ENCODE results near the gene AP1AR. TPM values are rescaled to one million over a fixed set of nuclear protein-coding genes. Genes with fewer than 3 reads are reported as not detected.

The AP1AR gene
- total and polyA plus RNA-seq, 8 donors = 9.5 to 35.6 (median 13.3) TPM

DNA sequence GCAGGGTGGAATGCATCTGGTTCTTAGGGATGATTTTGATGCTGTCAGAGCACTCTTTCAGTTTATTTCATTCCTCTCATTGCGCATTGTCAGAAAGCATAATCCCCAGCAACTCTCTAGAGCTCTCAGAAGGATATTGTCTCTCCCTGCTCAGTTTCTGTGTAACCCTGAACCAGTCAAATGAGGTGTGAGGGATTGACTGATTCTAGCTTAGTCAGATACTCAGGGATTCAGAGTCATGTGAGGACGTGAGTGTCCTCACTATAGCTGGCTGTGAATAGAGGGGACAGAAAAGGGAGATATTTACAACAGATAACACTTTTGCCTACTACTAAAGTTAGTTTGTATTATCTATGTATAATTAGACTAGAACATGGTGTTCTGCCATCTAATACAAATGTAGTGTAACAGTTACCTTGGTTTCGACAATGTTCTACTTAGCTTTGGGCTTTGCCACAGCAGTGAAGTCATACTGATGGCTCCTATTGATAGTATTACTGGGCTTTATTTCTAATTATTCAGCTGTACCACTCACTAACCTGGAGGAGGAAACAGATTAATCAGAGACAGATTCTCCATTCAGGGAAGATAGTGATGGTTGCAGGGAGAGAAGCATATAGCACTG lies 19.5 kb downstream of the AP1AR start:
- Histone ChIP-seq H3K4me3 (no peak overlapping the region), H3K36me3 (peaks cover 0 to 8% (median 2%) of the 10 kb centered on the region in 4 donors), H3K4me1 (peaks cover 0 to 23% (median 6%) of the 10 kb centered on the region in 4 donors), H3K9me3 (no peaks in the 10 kb centered on the region), H3K27ac (no peak overlapping the region), H3K27me3 (no peaks in the 10 kb centered on the region)
- WGBS, 5 donors = 81 to 94% (median 89%) methylated on average over 3 of the region's 3 CpGs
- DNase-seq = no peak
- intact Hi-C loops (cut with DNase I; ENCODE audit: low total_unique reads) = no loop called here
- TF ChIP-seq POLR2AphosphoS5 (IDR thresholded peaks at IDR 0.05) (no peak), EP300 (IDR thresholded peaks at IDR 0.05) (no peak), POLR2A (IDR thresholded peaks at IDR 0.05) (no peak)
- TF ChIP-seq, protein P1, sequence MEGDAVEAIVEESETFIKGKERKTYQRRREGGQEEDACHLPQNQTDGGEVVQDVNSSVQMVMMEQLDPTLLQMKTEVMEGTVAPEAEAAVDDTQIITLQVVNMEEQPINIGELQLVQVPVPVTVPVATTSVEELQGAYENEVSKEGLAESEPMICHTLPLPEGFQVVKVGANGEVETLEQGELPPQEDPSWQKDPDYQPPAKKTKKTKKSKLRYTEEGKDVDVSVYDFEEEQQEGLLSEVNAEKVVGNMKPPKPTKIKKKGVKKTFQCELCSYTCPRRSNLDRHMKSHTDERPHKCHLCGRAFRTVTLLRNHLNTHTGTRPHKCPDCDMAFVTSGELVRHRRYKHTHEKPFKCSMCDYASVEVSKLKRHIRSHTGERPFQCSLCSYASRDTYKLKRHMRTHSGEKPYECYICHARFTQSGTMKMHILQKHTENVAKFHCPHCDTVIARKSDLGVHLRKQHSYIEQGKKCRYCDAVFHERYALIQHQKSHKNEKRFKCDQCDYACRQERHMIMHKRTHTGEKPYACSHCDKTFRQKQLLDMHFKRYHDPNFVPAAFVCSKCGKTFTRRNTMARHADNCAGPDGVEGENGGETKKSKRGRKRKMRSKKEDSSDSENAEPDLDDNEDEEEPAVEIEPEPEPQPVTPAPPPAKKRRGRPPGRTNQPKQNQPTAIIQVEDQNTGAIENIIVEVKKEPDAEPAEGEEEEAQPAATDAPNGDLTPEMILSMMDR (IDR thresholded peaks at IDR 0.05) = no peak

DNA sequence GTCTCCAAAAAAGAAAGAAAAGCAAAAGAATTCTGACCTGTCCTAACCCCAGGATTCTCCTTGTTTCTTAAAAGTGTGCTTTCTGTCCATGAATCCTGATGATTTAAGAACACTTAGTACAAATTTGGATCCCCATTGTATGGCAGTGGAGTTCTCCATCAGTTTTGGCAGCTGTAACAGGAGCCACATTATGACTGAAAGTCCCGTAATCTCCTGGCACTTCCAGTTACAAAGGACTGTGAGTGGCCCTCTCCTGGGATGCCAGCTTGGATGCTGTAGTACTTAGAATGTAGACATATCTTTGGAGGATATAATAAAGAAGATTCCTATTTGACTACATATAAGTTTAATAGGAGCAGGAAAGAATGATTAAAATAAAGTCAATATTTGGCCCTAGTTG lies 20.6 kb downstream of the AP1AR start:
- Histone ChIP-seq H3K9me3 (no peaks in the 10 kb centered on the region), H3K27me3 (no peaks in the 10 kb centered on the region), H3K27ac (no peak overlapping the region), H3K4me3 (no peak overlapping the region), H3K4me1 (peaks cover 0 to 23% (median 8%) of the 10 kb centered on the region in 4 donors), H3K36me3 (peaks cover 0 to 15% (median 2%) of the 10 kb centered on the region in 4 donors)
- DNase-seq = no peak
- intact Hi-C loops (cut with DNase I; ENCODE audit: low total_unique reads) = no loop called here
- WGBS, 5 donors = 72 to 92% (median 85%) methylated on average over 1 of the region's 1 CpG
- TF ChIP-seq POLR2A (IDR thresholded peaks at IDR 0.05) (no peak), EP300 (IDR thresholded peaks at IDR 0.05) (no peak)

DNA sequence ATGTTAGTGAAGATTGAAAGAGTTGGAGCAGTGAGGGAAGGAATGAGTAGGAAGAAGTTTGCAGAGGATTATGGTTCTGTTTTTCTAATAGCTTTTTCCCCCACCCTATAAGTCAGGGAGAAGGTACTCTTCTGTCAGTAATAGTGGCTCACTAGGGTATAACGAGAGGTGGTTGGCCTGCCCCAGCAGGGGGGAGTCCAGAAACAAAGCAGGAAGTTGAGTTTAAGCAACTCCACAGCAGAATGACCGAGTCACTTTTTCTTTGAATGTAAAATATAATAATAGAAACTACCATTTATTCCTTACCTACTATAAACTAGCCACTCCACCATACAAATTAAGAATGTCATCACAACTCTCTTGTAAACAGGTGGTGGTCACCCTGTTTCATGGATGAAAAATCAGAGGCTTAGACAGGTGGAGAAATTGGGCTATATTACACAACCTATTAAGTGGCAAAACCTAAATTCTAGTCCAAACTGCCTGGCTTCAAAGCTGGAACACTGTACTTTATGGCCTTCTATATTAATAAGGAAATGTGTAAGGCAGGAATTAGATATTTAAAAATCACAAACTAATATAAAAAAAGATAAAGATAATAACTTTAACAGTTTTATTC lies 21.9 kb downstream of the AP1AR start:
- Histone ChIP-seq H3K27ac (no peak overlapping the region), H3K4me1 (peaks cover 0 to 23% (median 8%) of the 10 kb centered on the region in 4 donors), H3K27me3 (no peaks in the 10 kb centered on the region), H3K4me3 (no peak overlapping the region), H3K9me3 (no peaks in the 10 kb centered on the region), H3K36me3 (peaks cover 0 to 15% (median 3%) of the 10 kb centered on the region in 4 donors)
- DNase-seq = no peak
- intact Hi-C loops (cut with DNase I; ENCODE audit: low total_unique reads) = no loop called here
- 42 to 85% (median 79%) methylated on average over 2 of the region's 2 CpGs for WGBS, 5 donors
- TF ChIP-seq POLR2A (IDR thresholded peaks at IDR 0.05) = no peak
- TF ChIP-seq, protein P1 (IDR thresholded peaks at IDR 0.05) = no peak
- no peak for TF ChIP-seq EP300 (IDR thresholded peaks at IDR 0.05)
- no peak for TF ChIP-seq POLR2AphosphoS5 (IDR thresholded peaks at IDR 0.05)

DNA sequence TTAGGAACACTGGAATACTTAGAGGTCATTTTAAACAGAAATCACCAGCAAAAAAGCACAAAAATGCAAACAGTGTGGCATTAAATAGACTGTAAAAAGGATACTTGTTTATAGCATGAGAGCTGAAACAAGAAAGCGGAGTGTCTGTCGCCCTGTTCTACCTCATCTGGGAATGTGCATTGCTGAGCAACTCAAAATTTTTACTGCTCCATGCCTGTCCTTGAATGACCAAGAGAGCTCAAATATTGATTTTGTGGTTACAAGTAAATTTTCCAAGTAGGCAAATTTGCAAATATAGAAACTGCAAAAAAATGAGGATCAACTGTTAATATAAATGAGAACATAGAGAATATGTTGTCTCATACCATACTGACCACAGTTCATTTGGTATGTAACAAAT lies 25.5 kb downstream of the AP1AR start:
- intact Hi-C loops (cut with DNase I; ENCODE audit: low total_unique reads) = no loop called here
- Histone ChIP-seq H3K9me3 (no peaks in the 10 kb centered on the region), H3K4me3 (no peak overlapping the region), H3K27ac (no peak overlapping the region), H3K36me3 (peaks cover 4 to 33% (median 24%) of the 10 kb centered on the region in 4 donors), H3K27me3 (no peaks in the 10 kb centered on the region), H3K4me1 (peaks cover 0 to 4% (median under 1%) of the 10 kb centered on the region in 4 donors)
- DNase-seq = no peak
- WGBS, 5 donors = 60 to 83% (median 64%) methylated on average over 2 of the region's 2 CpGs
- no peak for TF ChIP-seq POLR2AphosphoS5 (IDR thresholded peaks at IDR 0.05)
- no peak for TF ChIP-seq EP300 (IDR thresholded peaks at IDR 0.05)
- TF ChIP-seq, protein P1 (IDR thresholded peaks at IDR 0.05) = no peak
- no peak for TF ChIP-seq POLR2A (IDR thresholded peaks at IDR 0.05)

DNA sequence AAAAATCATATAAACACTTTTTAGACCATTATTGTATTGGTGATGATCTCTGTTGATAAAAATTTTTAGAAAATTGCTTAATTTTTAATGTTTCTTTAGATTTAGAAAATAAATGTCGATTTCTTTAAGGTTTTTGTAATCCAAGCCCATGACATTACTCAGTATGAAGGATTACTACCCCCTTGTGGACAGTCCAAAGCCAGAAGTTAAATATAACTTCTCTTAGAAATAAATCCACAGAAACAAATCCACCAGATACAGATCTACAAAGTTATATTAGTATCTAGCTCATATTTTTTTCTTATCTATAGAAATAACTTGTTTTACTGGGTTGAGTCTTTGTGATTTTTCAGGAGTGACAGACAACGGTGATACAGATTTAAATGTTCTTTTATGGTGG lies 35.2 kb downstream of the AP1AR start:
- Histone ChIP-seq H3K4me3 (no peak overlapping the region), H3K9me3 (no peaks in the 10 kb centered on the region), H3K4me1 (no peaks in the 10 kb centered on the region), H3K27me3 (no peaks in the 10 kb centered on the region), H3K36me3 (peaks cover 0 to 38% (median 15%) of the 10 kb centered on the region in 4 donors), H3K27ac (no peak overlapping the region)
- 57 to 75% (median 65%) methylated on average over 2 of the region's 2 CpGs for WGBS, 5 donors
- intact Hi-C loops (cut with DNase I; ENCODE audit: low total_unique reads) = no loop called here
- no peak for TF ChIP-seq POLR2A (IDR thresholded peaks at IDR 0.05)
- no peak for TF ChIP-seq EP300 (IDR thresholded peaks at IDR 0.05)
- TF ChIP-seq, protein P1 (IDR thresholded peaks at IDR 0.05) = peak in 4 of 7 experiments; percentile 23 to 46 (median 32)
- DNase-seq = peak in 1 of 2 donors; percentile 33

Measured in stomach (tissue), 9 donors.